GM12878 (cell line): ENCODE results near the gene SLC2A1. TPM values are rescaled to one million over a fixed set of nuclear protein-coding genes. Genes with fewer than 3 reads are reported as not detected.

ENCODE experiments used
- ATAC-seq: fragments of 200-7000 bp; cut with Tn5 transposase; 3 replicates; pipeline ENCODE4 v1.9.1; 2020; ENCODE audit warnings: mild to moderate bottlenecking, moderate library complexity
- BruUV-seq: library from RNA; stranded (reverse); fragments of 400-500 nt; replicated peaks from 2 replicates; lab custom pipeline; 2021; lab: Mats Ljungman, UMichigan
- CTCF ChIA-PET: fragments of 300-600 bp; sonication (Branson Sonifier 250); formaldehyde crosslinking; extraction: SDS; loops from one replicate; lab custom pipeline; 2021; ENCODE audit warnings: inconsistent platforms; lab: Yijun Ruan, JAX
- POLR2A ChIA-PET: fragments of 350-600 bp; formaldehyde crosslinking; extraction: SDS; loops from one replicate; lab custom pipeline; 2021; ENCODE audit warnings: inconsistent platforms; lab: Charles Lee
- RAD21 ChIA-PET: fragments of 300-600 bp; sonication (Branson Sonifier 250); formaldehyde crosslinking; loops from one replicate; lab custom pipeline; 2023; ENCODE audit warnings: antibody characterized with exemption; ENCODE audit not compliant: unreplicated experiment; lab: Charles Lee
- SMC1A ChIA-PET: fragments of 300-600 bp; sonication (Branson Sonifier 250); formaldehyde crosslinking; loops from one replicate; lab custom pipeline; 2023; ENCODE audit not compliant: unreplicated experiment, uncharacterized antibody; lab: Charles Lee
- DNase-seq: peaks from one replicate; pipeline ENCODE4 v3.0.0-alpha.2; 2011; ENCODE audit warnings: low read depth, low spot score
- FAIRE-seq: peaks from 3 replicates; lab custom pipeline; 2011; peaks lifted over from hg19 to GRCh38; lab: Jason Lieb, UNC
- H2AFZ ChIP-seq: 2 replicates; pipeline ENCODE4 v1.6.0; 2011; ENCODE audit warnings: low read depth, low read length, control low read depth; ENCODE audit not compliant: control insufficient read depth
- H3K27ac ChIP-seq: 2 replicates; pipeline ENCODE4 v1.5.1; 2011; ENCODE audit warnings: control low read depth; ENCODE audit not compliant: control insufficient read depth, insufficient read depth
- H3K27me3 ChIP-seq, 2 experiments: replicated peaks in 1 of 2; 2 replicates each; pipeline versions ENCODE4 v1.6.0 to v1.6.1; 2011; ENCODE audit warnings: low read length in 1 of 2; ENCODE audit not compliant: control insufficient read depth in 2 of 2, insufficient read depth in 2 of 2
- H3K36me3 ChIP-seq, 2 experiments: 2 replicates each; pipeline ENCODE4 v1.5.1; 2011; ENCODE audit warnings: low read length in 1 of 2; ENCODE audit not compliant: control insufficient read depth in 2 of 2, insufficient read depth in 2 of 2
- H3K4me1 ChIP-seq: 2 replicates; pipeline ENCODE4 v1.6.1; 2011; ENCODE audit warnings: mild to moderate bottlenecking, low read length, moderate library complexity, mixed read lengths; ENCODE audit not compliant: control insufficient read depth, insufficient read depth
- H3K4me2 ChIP-seq: 2 replicates; pipeline ENCODE4 v1.6.0; 2011; ENCODE audit warnings: control low read depth; ENCODE audit not compliant: control insufficient read depth, insufficient read depth
- H3K4me3 ChIP-seq: fragments of 200-600 bp; sonication (generic); 2 replicates; pipeline ENCODE4 v1.5.1; 2016
- H3K79me2 ChIP-seq: 2 replicates; pipeline ENCODE4 v1.6.0; 2011; ENCODE audit warnings: low read length; ENCODE audit not compliant: control insufficient read depth, insufficient read depth
- H3K9ac ChIP-seq: 2 replicates; pipeline ENCODE4 v1.8.0; 2011; ENCODE audit warnings: low read length, control low read depth, mixed read lengths; ENCODE audit not compliant: control insufficient read depth, insufficient read depth
- H3K9me3 ChIP-seq: replicated peaks from 3 replicates; pipeline ENCODE4 v1.5.1; 2011; ENCODE audit warnings: mild to moderate bottlenecking, low read length; ENCODE audit not compliant: control insufficient read depth, insufficient read depth
- H4K20me1 ChIP-seq: 2 replicates; pipeline ENCODE4 v1.6.0; 2011; ENCODE audit not compliant: control insufficient read depth, insufficient read depth
- BCL3 ChIP-seq: IDR thresholded peaks from 2 replicates; pipeline ENCODE4 v1.6.1; 2011; ENCODE audit warnings: borderline replicate concordance, low read depth, mild to moderate bottlenecking, moderate library complexity, low read length; ENCODE audit not compliant: insufficient read depth, poor library complexity, severe bottlenecking
- IRF3 ChIP-seq: fragments of 450-650 bp; IDR thresholded peaks from 2 replicates; pipeline ENCODE4 v1.6.1; 2014; ENCODE audit warnings: mild to moderate bottlenecking
- PBX3 ChIP-seq: IDR thresholded peaks from 2 replicates; pipeline ENCODE4 v1.6.1; 2011; ENCODE audit warnings: mild to moderate bottlenecking, low read depth, low read length, moderate library complexity; ENCODE audit not compliant: insufficient replicate concordance
- POU2F2 ChIP-seq: IDR thresholded peaks from 3 replicates; pipeline ENCODE4 v1.6.1; 2011; ENCODE audit warnings: low read depth, mild to moderate bottlenecking, low read length, borderline replicate concordance
- SKIL ChIP-seq: fragments of 450-650 bp; IDR thresholded peaks from 2 replicates; pipeline ENCODE4 v1.6.1; 2017; ENCODE audit warnings: mild to moderate bottlenecking, low read depth, inconsistent platforms; ENCODE audit not compliant: poor library complexity, severe bottlenecking
- STAT1 ChIP-seq: fragments of 450-650 bp; conservative IDR thresholded peaks from 2 replicates; pipeline ENCODE4 v1.6.1; 2014; ENCODE audit warnings: antibody characterized with exemption, mild to moderate bottlenecking
- WGBS: methylation state at CpG from one replicate; pipeline ENCODE4 v1.1.6; 2016; ENCODE audit warnings: low lambda C conversion rate; ENCODE audit not compliant: insufficient replicate concordance, insufficient coverage; ENCODE audit errors: missing lambda C conversion rate; 5-methylcytosine and 5-hydroxymethylcytosine counted together
- in situ Hi-C: fragments of 300-500 bp; cut with MboI; formaldehyde crosslinking; loops from 9 replicates; pipeline ENCODE4 v1.14.3; 2018; ENCODE audit warnings: mixed read lengths
- intact Hi-C: fragments of 100-400 bp; cut with micrococcal nuclease; formaldehyde crosslinking; loops from one replicate; pipeline ENCODE4 v1.14.2; 2022; ENCODE audit not compliant: unreplicated experiment
- polyA plus RNA-seq, 11 experiments: library from polyadenylated mRNA; depleted of rRNA in 4 of 11; unstranded in 6 of 11; stranded (reverse) in 5 of 11; fragments of >200 nt; fragmentation: Nextera tagmentation in 4 of 11; fragmentation: Illumina TruSeq in 1 of 11; extraction: Ambion mirVana in 4 of 11; extraction: Trizol in 1 of 11; gene quantifications; 1 replicate in 1 of 11; 2 replicates in 10 of 11; pipeline versions ENCODE4 v1.2.1 to v1.2.3, GENCODE V29; 2011 to 2016; ENCODE audit warnings: inconsistent platforms in 2 of 11, missing spikeins in 2 of 11, low read depth in 1 of 11
- total RNA-seq, 4 experiments: library from RNA; depleted of rRNA in 3 of 4; stranded (reverse); fragments of >200 nt in 3 of 4; fragmentation: Illumina TruSeq in 1 of 4; extraction: Trizol in 1 of 4; gene quantifications; 2 replicates each; pipeline versions ENCODE4 v1.2.1 to v1.2.3, GENCODE V29; 2013 to 2021

Gene SLC2A1
- total and polyA plus RNA-seq, 10 of the 15 experiments (the other 5 are each of a cell fraction or from before 2014, with no cell fraction given): 5.7 to 66.0 (median 44.2) TPM

DNA sequence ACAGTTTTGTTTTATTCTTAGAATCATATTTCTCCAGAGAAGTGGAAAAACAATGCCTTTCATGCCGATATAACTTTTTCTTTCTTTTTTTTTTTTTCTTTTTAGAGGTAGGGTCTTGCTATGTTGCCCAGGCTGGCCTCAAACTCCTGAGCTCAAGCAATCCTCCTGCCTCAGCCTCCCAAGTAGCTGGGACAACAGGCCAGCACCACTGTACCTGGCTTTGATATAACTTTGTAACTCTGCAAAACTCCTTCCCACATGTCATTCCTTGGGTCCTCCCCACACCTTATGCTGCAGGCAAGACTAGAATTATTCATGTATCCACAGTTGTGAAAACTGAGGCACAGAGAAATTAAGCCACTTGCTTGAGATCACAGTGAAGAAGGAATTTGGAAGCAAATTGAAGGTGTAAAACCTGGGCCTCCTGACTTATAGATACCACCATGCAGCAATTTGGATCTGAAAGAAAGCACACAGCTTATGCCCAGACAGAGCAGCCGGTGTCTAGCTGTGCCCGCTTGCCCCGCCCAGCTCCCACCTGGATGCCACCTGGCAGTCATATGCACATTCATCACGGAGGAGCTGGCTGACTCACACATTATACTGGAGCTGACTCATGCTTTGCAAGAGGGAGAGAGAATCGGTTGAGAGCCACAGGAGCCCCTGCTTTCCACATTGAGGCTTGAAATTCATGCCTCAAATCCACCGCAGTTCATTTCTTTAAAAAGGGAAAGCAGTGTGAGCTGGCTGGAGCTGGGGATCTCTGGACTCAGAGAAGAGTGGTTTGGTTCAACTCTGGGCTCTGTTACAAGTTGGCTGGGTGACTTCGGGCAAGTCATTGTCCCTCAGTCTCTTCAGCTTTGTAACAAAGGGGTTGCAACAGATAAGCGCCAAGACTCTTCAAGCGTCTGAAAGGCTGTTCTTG lies 8.3 kb upstream of the SLC2A1 start:
- intact Hi-C loops (no loop called here), in situ Hi-C loops (loop anchor here (5.0 kb wide), 1 partner anchor 50 kb away; no protein-coding TSS in a partner anchor)
- H3K36me3 ChIP-seq: no peaks in the 10 kb centered on the region
- BruUV-seq: no TSS peak
- no peaks in the 10 kb centered on the region; the same call in 1 of the 2 replicates for H3K4me1 ChIP-seq
- SMC1A ChIA-PET: interaction anchor here (0.8 kb wide), 1 partner anchor 201 kb away, joined by 3 read pairs; no protein-coding TSS in a partner anchor
- H3K27me3 ChIP-seq: no peaks in the 10 kb centered on the region
- FAIRE-seq: no peak
- no peak for DNase-seq
- H2AFZ ChIP-seq: no peak overlapping the region
- RAD21 ChIA-PET: no interaction called here
- CTCF ChIA-PET: interaction anchor here (0.6 kb wide), 1 partner anchor 205 kb away, joined by 3 read pairs; the partner anchor contains the start of genes CFAP57 and EBNA1BP2
- no peak for ATAC-seq
- no peak for TF ChIP-seq STAT1
- no peak for TF ChIP-seq SKIL
- no peak for TF ChIP-seq IRF3
- TF ChIP-seq POU2F2: no peak
- peak; percentile 54 for TF ChIP-seq BCL3
- no peak for TF ChIP-seq PBX3
- no peak overlapping the region for H3K27ac ChIP-seq
- no peak overlapping the region for H3K9ac ChIP-seq
- H3K4me2 ChIP-seq: no peak overlapping the region
- H3K4me3 ChIP-seq: no peak overlapping the region
- H4K20me1 ChIP-seq: no peaks in the 10 kb centered on the region
- 75% methylated on average over 10 of the region's 10 CpGs for WGBS
- H3K79me2 ChIP-seq: no peaks in the 10 kb centered on the region
- H3K9me3 ChIP-seq: no peaks in the 10 kb centered on the region
- POLR2A ChIA-PET: no interaction called here
